ENCODE measurements around the gene EXPH5. TPM values are rescaled to one million over a fixed set of nuclear protein-coding genes. Genes with fewer than 3 reads are reported as not detected.
"Not testable (repeated sequence)": the region's sequence is repeated elsewhere in the genome, so short reads cannot be mapped to it uniquely, and the experiment has no call there.

Gene EXPH5
- total and polyA plus RNA-seq, 9 donors = 0.12 to 5.7 (median 2.1) TPM

DNA sequence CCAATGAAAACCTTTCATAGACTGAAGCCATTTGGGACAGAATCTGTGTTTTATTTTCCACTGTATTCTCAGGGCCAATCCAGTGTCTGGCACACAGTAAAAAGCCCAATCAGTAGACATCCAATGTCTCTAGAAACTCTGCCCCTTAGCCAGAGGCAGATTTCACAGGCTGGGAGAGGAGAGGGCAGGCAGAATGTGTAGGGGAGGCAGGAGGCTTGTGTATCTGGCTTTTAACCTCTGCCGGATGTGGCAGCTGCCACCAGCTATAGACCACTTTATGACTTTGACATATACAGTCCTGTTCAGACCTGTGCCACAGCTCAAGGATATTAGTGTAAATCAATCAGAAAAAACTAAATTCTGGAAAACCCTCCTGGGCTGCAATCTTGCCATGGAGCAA lies 4.4 kb downstream of the EXPH5 start:
- 52 to 65% (median 63%) methylated on average over 1 of the region's 1 CpG for WGBS, 3 donors

DNA sequence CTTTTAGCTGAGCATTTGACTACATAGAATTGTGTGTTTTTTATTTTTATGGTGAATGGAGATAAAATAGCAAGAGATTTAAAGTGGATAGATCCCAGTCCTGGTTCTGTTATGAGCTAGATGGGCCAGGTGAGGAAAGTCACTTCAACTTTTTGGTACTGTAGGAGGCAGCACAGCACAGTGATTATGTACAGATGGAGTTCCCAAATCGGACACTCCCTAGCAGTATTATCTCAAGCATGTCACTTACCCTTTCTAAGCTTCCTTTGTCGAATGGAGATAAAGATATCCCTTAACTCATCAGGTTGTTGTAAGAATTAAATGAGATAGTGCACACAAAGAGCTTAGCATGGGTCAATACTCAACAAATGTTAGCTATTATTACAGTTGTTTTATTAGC lies 5.3 kb downstream of the EXPH5 start:
- Histone ChIP-seq H3K4me1 (ENCODE audit: insufficient read depth) (peaks cover 5% of the 10 kb centered on the region), H3K27me3 (no peaks in the 10 kb centered on the region), H3K4me3 (no peak overlapping the region), H3K27ac (no peak overlapping the region), H3K36me3 (no peaks in the 10 kb centered on the region), H3K9me3 (no peaks in the 10 kb centered on the region)
- TF ChIP-seq, protein P1, sequence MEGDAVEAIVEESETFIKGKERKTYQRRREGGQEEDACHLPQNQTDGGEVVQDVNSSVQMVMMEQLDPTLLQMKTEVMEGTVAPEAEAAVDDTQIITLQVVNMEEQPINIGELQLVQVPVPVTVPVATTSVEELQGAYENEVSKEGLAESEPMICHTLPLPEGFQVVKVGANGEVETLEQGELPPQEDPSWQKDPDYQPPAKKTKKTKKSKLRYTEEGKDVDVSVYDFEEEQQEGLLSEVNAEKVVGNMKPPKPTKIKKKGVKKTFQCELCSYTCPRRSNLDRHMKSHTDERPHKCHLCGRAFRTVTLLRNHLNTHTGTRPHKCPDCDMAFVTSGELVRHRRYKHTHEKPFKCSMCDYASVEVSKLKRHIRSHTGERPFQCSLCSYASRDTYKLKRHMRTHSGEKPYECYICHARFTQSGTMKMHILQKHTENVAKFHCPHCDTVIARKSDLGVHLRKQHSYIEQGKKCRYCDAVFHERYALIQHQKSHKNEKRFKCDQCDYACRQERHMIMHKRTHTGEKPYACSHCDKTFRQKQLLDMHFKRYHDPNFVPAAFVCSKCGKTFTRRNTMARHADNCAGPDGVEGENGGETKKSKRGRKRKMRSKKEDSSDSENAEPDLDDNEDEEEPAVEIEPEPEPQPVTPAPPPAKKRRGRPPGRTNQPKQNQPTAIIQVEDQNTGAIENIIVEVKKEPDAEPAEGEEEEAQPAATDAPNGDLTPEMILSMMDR (IDR thresholded peaks at IDR 0.05) = no peak
- no peak for TF ChIP-seq POLR2A (IDR thresholded peaks at IDR 0.05)
- no peak for TF ChIP-seq EP300 (IDR thresholded peaks at IDR 0.05)
- intact Hi-C loops (cut with DNase I) = no loop called here
- 41 to 54% (median 52%) methylated on average over 2 of the region's 2 CpGs for WGBS, 3 donors
- DNase-seq = no peak

More for the DNA sequence above, 4.4 kb downstream of the EXPH5 start:
- DNase-seq = no peak
- TF ChIP-seq, protein P1 (IDR thresholded peaks at IDR 0.05) = no peak
- no peak for TF ChIP-seq POLR2A (IDR thresholded peaks at IDR 0.05)
- TF ChIP-seq EP300 (IDR thresholded peaks at IDR 0.05) = no peak
- Histone ChIP-seq H3K27me3 (no peaks in the 10 kb centered on the region), H3K27ac (no peak overlapping the region), H3K4me1 (ENCODE audit: insufficient read depth) (peaks cover 5% of the 10 kb centered on the region), H3K9me3 (no peaks in the 10 kb centered on the region), H3K36me3 (no peaks in the 10 kb centered on the region), H3K4me3 (no peak overlapping the region)
- intact Hi-C loops (cut with DNase I) = no loop called here

DNA sequence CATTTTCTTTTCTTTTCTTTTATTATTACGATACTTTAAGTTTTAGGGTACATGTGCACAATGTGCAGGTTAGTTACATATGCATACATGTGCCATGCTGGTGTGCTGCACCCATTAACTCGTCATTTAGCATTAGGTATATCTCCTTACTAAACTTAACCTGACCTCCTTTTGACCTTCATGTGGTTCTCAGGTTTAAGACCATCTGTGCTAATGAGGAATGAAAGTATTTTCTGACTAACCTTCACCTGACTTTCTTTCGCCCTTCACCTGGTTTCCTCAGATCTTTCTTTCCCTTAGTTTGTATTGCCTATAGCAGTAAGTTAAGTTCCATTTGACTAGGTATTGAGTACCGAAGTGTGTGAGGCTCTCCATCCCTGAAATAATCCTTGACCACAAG lies 6.5 kb downstream of the EXPH5 start:
- no peak for DNase-seq
- Histone ChIP-seq H3K4me3 (no peak overlapping the region), H3K27ac (no peak overlapping the region), H3K4me1 (ENCODE audit: insufficient read depth) (no peaks in the 10 kb centered on the region), H3K36me3 (no peaks in the 10 kb centered on the region), H3K9me3 (no peaks in the 10 kb centered on the region), H3K27me3 (no peaks in the 10 kb centered on the region)
- WGBS, 3 donors = 95 to 97% (median 96%) methylated on average over 4 of the region's 4 CpGs
- intact Hi-C loops (cut with DNase I) = no loop called here
- TF ChIP-seq, protein P1 (IDR thresholded peaks at IDR 0.05) = no peak
- TF ChIP-seq EP300 (IDR thresholded peaks at IDR 0.05) (no peak), POLR2A (IDR thresholded peaks at IDR 0.05) (no peak)

DNA sequence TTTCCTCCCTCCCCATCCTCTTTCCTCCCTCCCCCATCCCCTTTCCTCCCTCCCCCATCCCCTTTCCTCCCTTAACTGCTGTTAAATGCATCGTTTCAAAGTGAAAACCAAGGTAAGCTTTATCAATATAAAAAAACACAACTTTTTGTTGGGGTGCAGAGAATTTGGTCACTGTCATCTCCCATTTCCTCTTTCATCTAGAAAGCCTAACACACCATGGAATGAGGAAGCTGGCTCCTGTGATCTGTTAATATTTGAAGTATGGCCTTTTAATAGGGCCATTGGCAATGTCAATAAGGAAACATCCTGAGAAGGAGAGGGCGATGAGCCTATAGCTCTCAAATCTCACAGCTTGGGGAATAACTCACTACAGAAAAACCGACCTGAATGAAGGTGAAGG lies 7.0 kb downstream of the EXPH5 start:
- intact Hi-C loops (cut with DNase I) = no loop called here

DNA sequence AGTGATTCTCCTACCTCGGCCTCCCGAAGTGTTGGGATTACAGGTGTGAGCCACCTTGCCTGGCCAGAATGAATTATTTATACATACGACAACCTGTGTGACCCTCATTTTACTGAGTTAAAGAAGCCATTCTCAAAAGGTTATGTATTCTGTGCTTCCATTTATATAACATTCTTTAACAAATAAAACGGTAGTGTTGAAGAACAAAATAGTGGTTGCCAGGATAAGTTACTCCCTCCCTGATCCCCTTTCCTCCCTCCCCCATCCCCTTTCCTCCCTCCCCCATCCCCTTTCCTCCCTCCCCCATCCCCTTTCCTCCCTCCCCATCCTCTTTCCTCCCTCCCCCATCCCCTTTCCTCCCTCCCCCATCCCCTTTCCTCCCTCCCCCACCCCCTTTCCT lies 7.4 kb downstream of the EXPH5 start:
- DNase-seq; H3K4me3 ChIP-seq; H3K27ac ChIP-seq; H3K4me1 ChIP-seq (ENCODE audit: insufficient read depth); H3K27me3 ChIP-seq; intact Hi-C loops (cut with DNase I); H3K9me3 ChIP-seq; H3K36me3 ChIP-seq: not testable (repeated sequence)
- 88 to 94% (median 92%) methylated on average over 4 of the region's 4 CpGs for WGBS, 3 donors

More for the DNA sequence above, 7.0 kb downstream of the EXPH5 start:
- Histone ChIP-seq H3K4me1 (ENCODE audit: insufficient read depth) (no peaks in the 10 kb centered on the region), H3K4me3 (no peak overlapping the region), H3K9me3 (no peaks in the 10 kb centered on the region), H3K36me3 (no peaks in the 10 kb centered on the region), H3K27ac (no peak overlapping the region), H3K27me3 (no peaks in the 10 kb centered on the region)
- TF ChIP-seq EP300 (IDR thresholded peaks at IDR 0.05) = no peak
- no peak for TF ChIP-seq POLR2A (IDR thresholded peaks at IDR 0.05)
- TF ChIP-seq, protein P1 (IDR thresholded peaks at IDR 0.05) = no peak
- DNase-seq = no peak
- WGBS, 3 donors = 77 to 84% (median 84%) methylated on average over 3 of the region's 3 CpGs
